MM.1S (cell line): ENCODE data around the gene ADRA2A.

Experiments used
- DNase-seq: peaks from one replicate; pipeline ENCODE4 v3.0.0-alpha.2; 2015
- H2AFZ ChIP-seq: fragments of 300-600 bp; sonication (generic); 2 replicates; pipeline ENCODE4 v1.6.0; 2016; ENCODE audit warnings: antibody characterized with exemption, low read length
- H3F3A ChIP-seq: fragments of 300-600 bp; sonication (generic); 2 replicates; pipeline ENCODE4 v1.6.1; 2016; ENCODE audit warnings: mild to moderate bottlenecking, antibody characterized with exemption, low read length, moderate library complexity, mixed read lengths; ENCODE audit not compliant: insufficient read depth
- H3K27ac ChIP-seq: fragments of 300-600 bp; sonication (generic); 2 replicates; pipeline ENCODE4 v1.5.1; 2016; ENCODE audit warnings: mild to moderate bottlenecking, low read length
- H3K27me3 ChIP-seq: fragments of 300-600 bp; sonication (generic); replicated peaks from 2 replicates; pipeline ENCODE4 v1.6.0; 2016; ENCODE audit warnings: low read length; ENCODE audit not compliant: insufficient read depth
- H3K36me3 ChIP-seq: fragments of 300-600 bp; sonication (generic); replicated peaks from 2 replicates; pipeline ENCODE4 v1.6.1; 2016; ENCODE audit warnings: mild to moderate bottlenecking, low read length, mixed read lengths; ENCODE audit not compliant: insufficient read depth
- H3K4me1 ChIP-seq: fragments of 300-600 bp; sonication (generic); 2 replicates; pipeline ENCODE4 v1.6.1; 2016; ENCODE audit warnings: low read length, mixed read lengths
- H3K4me2 ChIP-seq: fragments of 300-600 bp; sonication (generic); 2 replicates; pipeline ENCODE4 v1.6.0; 2016; ENCODE audit warnings: low read depth, low read length
- H3K4me3 ChIP-seq: fragments of 300-600 bp; sonication (generic); 2 replicates; pipeline ENCODE4 v1.5.1; 2016; ENCODE audit warnings: low read length, mixed read lengths
- H3K79me2 ChIP-seq: fragments of 300-600 bp; sonication (generic); 2 replicates; pipeline ENCODE4 v1.6.1; 2016; ENCODE audit warnings: mixed run types, low read length, mixed read lengths
- H3K9ac ChIP-seq: fragments of 300-600 bp; sonication (generic); 2 replicates; pipeline ENCODE4 v1.6.1; 2016; ENCODE audit warnings: low read length, mixed read lengths
- H3K9me2 ChIP-seq: fragments of 300-600 bp; sonication (generic); replicated peaks from 2 replicates; pipeline ENCODE4 v1.6.1; 2016; ENCODE audit warnings: mild to moderate bottlenecking, low read length, mixed read lengths; ENCODE audit not compliant: insufficient read depth
- H3K9me3 ChIP-seq: fragments of 300-600 bp; sonication (generic); replicated peaks from 2 replicates; pipeline ENCODE4 v1.6.1; 2016; ENCODE audit warnings: mild to moderate bottlenecking, low read length, mixed read lengths; ENCODE audit not compliant: insufficient read depth
- H4K20me1 ChIP-seq: fragments of 300-600 bp; sonication (generic); 2 replicates; pipeline ENCODE4 v1.6.1; 2016; ENCODE audit warnings: mild to moderate bottlenecking, low read length, moderate library complexity, mixed read lengths; ENCODE audit not compliant: insufficient read depth
- EZH2 ChIP-seq: fragments of 300-600 bp; sonication (generic); optimal IDR thresholded peaks from 2 replicates; pipeline ENCODE3; 2017; ENCODE audit warnings: low read depth, mild to moderate bottlenecking, antibody characterized with exemption, low read length, mixed read lengths
- EZH2phosphoT487 ChIP-seq: fragments of 300-600 bp; sonication (generic); IDR thresholded peaks from 2 replicates; pipeline ENCODE4 v1.6.1; 2018; ENCODE audit warnings: antibody characterized with exemption, low read length
- TF ChIP-seq, protein P1 (sequence below): fragments of 300-600 bp; sonication (generic); IDR thresholded peaks from 2 replicates; pipeline ENCODE4 v1.5.1; 2016; ENCODE audit warnings: antibody characterized with exemption, low read length, mixed read lengths

The ADRA2A gene

DNA sequence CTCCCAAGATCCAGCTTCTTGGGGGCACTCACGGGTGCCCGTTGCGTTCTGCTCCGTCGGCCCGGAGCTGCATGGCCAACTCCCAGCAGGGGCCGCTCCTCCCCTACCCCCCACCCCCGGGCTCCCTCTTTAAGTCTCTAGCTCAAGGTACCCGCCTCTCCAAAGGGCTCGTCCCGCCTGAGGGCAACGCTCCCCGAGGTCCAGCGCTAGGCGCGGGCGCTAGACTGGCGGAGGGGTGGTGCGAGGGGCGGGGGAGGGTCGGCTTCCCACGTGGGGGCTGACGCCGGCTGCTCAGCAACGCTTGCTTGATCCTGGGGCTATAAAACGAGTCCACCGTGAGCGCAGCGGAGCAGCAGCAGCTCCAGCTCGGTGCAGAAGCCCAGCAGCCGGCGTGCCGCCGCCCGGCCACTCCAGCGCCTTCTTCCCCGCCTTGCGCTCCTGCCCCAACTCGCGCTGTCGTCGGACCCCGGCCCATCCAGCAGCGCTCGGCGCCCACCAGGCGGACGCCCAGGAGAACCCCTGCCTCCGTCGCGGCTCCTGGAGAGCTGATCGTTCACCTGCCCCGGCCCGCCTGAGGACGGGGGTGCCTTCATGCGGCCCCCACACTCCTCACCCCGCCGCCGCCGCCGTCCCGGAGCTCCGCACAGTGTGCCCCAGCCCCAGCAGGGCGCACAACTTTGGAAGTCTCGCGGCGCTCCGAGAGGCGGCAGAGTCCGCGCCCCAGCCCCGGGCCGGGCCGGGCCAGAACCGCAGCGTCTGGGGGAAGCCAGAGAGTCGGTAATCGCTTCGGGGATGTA is at the start of gene ADRA2A:
Gene ADRA2A (plus strand): TSS at position 348 of the 797 bp plus-strand sequence. CDS start 968 bp downstream, outside the sequence.
- Histone ChIP-seq H3K27me3 (no peaks in the 10 kb centered on the region), H3K36me3 (no peaks in the 10 kb centered on the region), H3K9me3 (no peaks in the 10 kb centered on the region), H3K4me1 (no peaks in the 10 kb centered on the region), H3K27ac (no peak within 1 kb of the TSS), H3K4me2 (peak within 1 kb of the TSS; percentile 84), H3F3A (no peaks in the 10 kb centered on the region), H3K9ac (peak within 1 kb of the TSS; percentile 27; the same call in 1 of the 2 replicates), H3K4me3 (peak within 1 kb of the TSS; percentile 60), H4K20me1 (no peaks in the 10 kb centered on the region), H3K9me2 (no peaks in the 10 kb centered on the region), H3K79me2 (no peaks in the 10 kb centered on the region), H2AFZ (peak within 1 kb of the TSS; percentile 69)
- TF ChIP-seq EZH2 (no peak), EZH2phosphoT487 (no peak)
- TF ChIP-seq, protein P1, sequence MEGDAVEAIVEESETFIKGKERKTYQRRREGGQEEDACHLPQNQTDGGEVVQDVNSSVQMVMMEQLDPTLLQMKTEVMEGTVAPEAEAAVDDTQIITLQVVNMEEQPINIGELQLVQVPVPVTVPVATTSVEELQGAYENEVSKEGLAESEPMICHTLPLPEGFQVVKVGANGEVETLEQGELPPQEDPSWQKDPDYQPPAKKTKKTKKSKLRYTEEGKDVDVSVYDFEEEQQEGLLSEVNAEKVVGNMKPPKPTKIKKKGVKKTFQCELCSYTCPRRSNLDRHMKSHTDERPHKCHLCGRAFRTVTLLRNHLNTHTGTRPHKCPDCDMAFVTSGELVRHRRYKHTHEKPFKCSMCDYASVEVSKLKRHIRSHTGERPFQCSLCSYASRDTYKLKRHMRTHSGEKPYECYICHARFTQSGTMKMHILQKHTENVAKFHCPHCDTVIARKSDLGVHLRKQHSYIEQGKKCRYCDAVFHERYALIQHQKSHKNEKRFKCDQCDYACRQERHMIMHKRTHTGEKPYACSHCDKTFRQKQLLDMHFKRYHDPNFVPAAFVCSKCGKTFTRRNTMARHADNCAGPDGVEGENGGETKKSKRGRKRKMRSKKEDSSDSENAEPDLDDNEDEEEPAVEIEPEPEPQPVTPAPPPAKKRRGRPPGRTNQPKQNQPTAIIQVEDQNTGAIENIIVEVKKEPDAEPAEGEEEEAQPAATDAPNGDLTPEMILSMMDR: no peak
- DNase-seq: peak; percentile 52

DNA sequence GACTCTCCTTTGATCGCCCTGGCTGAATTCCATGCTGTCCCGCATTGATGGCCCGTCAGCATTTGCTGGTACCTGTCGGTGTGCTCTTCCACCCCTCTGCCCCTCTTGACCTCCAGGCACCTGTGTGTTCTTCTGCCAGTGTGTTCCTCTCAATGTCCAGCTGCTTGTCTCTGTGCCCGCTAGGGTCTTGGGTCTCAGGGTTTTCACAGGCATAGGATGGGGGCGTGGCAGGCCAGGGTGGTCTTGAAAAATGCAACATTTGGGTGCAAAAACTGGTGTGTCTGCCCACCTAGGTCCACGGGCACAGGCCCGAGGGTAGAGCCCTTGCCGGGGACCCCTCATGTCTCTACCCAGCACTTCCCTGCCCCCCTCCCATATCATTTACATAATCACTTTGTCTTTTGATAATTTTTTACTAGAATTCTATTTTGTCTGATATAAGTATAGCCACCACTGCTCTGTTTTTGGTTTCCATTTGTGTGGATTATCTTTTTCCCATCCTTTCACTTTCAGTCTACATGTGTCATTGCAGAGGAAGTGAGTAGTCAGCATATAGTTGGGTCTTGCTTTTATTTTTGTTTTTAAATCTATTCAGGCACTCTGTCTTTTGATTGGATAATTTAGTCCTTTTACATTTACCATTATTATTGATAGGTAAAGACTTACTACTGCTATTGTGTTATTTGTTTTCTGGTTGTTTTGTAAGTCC is 46.6 kb upstream of the ADRA2A start:
- no peak overlapping the region for H3K9ac ChIP-seq
- no peaks in the 10 kb centered on the region for H3K27me3 ChIP-seq
- H3K27ac ChIP-seq: no peak overlapping the region
- TF ChIP-seq, protein P1: no peak
- TF ChIP-seq EZH2 (no peak), EZH2phosphoT487 (no peak)
- H2AFZ ChIP-seq: no peak overlapping the region
- no peak overlapping the region for H3K4me2 ChIP-seq
- H3K4me3 ChIP-seq: no peak overlapping the region
- peaks cover 4% of the 10 kb centered on the region for H3K4me1 ChIP-seq
- H4K20me1 ChIP-seq: no peaks in the 10 kb centered on the region
- H3K9me2 ChIP-seq: no peaks in the 10 kb centered on the region
- H3K9me3 ChIP-seq: no peaks in the 10 kb centered on the region
- no peaks in the 10 kb centered on the region for H3K79me2 ChIP-seq
- DNase-seq: peak; percentile 58
- H3K36me3 ChIP-seq: no peaks in the 10 kb centered on the region
- H3F3A ChIP-seq: no peaks in the 10 kb centered on the region

DNA sequence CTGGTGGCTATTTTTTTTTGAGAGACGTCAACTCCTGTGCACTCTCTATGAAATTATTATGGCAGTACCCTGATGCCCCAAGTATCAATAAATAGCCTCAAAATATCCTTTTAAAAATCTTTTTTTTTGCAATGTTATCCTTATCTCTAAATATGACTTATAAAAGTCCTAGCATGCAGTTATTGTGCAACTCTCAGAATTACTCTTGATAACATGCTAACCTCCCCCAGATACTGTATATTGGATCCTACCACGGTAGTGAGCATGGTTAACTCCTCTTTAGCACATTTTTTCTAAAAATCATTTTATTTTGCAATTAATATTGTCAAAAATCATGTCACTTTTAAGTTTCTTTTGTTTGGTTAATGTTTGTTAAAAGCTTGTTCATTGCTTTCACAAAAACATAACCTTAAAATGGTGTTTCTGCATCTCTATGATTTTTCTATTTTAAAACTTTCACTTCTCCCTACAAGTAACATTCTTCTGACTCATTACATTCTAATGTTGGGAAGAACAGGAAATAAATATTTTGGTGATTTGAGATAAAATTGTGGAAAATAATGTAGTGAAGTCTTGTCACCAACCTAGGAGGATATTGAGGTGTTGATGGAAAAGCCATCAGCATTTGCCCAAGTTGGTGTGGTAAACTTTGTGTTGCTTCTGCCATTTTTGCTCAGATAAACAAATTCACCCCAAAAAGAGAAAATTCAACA is 42.1 kb upstream of the ADRA2A start:
- no peaks in the 10 kb centered on the region for H3F3A ChIP-seq
- H3K27ac ChIP-seq: no peak overlapping the region
- H2AFZ ChIP-seq: no peak overlapping the region
- H3K79me2 ChIP-seq: no peaks in the 10 kb centered on the region
- H3K4me2 ChIP-seq: no peak overlapping the region
- no peaks in the 10 kb centered on the region for H3K27me3 ChIP-seq
- H4K20me1 ChIP-seq: no peaks in the 10 kb centered on the region
- H3K9me2 ChIP-seq: no peaks in the 10 kb centered on the region
- DNase-seq: no peak
- no peak overlapping the region for H3K4me3 ChIP-seq
- no peaks in the 10 kb centered on the region for H3K9me3 ChIP-seq
- H3K4me1 ChIP-seq: peaks cover 4% of the 10 kb centered on the region
- H3K36me3 ChIP-seq: no peaks in the 10 kb centered on the region
- TF ChIP-seq EZH2: no peak
- no peak for TF ChIP-seq EZH2phosphoT487
- TF ChIP-seq, protein P1: no peak
- H3K9ac ChIP-seq: no peak overlapping the region
